Cerebellar nuclear complex (tissue), 1 donor: ENCODE measurements around the gene IMP3.
A peak's percentile ranks its signal among the peaks of the same experiment; 100 is the strongest.
"Not testable (repeated sequence)": the region's sequence is repeated elsewhere in the genome, so short reads cannot be mapped to it uniquely, and the experiment has no call there.

Experiments used
- DNase-seq, 2 experiments: peaks; one replicate each; lab custom pipeline; 2025; lab: John Stamatoyannopoulos, UW

Gene IMP3

DNA sequence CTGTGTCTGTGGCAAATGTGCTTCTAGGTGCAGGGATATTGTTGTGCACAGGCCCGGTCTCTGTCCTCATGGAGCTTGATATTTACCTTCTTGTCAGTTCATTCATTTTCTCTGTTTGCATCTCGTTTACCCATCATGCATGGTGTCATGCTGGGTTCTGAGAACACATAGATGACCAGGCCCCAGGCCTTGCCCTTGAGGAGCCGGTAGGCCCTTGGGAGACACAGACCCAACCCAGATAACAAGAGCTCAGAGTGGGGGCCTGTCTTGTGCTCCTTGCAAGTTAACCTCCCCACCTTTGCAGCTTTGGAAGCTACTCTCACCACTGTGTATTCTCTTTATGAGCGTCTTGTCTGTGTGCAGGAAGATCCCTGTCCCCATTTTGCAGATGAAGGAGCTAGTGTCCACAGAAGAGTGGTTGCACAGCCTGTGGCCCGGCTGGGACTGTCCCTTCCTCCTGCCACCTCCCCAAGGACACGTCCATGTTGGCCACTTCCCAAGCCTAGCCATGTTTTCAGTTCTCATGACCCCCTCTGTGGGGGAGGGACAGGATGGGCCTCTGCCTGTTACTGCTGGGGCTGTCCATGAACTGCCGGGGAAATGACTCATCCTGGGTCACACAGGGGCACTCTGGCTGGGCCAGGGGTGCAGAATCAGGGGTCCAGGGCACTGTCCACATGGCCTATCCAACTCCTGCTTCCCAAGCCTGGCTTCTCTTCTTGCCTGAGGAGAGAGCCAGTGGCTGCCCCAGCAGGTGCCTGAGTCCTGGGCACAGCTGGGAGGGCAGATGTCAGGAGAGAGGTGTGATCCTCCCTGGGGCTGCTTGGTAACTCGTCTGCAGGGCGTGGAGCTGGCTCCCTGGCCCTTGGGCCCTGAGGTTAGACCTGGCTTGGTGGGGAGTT is 11.1 kb upstream of the IMP3 start:
- DNase-seq = no peak

DNA sequence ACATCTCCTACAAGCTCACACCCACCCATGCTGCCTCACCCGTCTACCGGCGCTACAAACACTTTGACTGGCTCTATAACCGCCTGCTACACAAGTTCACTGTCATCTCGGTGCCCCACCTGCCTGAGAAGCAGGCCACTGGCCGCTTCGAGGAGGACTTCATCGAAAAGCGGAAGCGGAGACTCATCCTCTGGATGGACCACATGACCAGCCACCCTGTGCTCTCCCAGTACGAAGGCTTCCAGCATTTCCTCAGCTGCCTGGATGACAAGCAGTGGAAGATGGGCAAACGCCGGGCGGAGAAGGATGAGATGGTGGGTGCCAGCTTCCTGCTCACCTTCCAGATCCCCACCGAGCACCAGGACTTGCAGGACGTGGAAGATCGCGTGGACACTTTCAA is 9.8 kb upstream of the IMP3 start:
- DNase-seq = no peak

GRCh38 chr15:75649045-75649761 is 9.2 kb upstream of the IMP3 start:
- no peak for DNase-seq

GRCh38 chr15:75648156-75649000 is 8.4 kb upstream of the IMP3 start:
- DNase-seq = no peak

- no peak for DNase-seq
Observed at GRCh38 chr15:75647370-75648155, 7.5 kb upstream of the IMP3 start, which contains the start of gene SNX33. SNX33 (plus strand) TSS chr15:75647912; CDS start chr15:75649103, 1,191 bp downstream.

DNA sequence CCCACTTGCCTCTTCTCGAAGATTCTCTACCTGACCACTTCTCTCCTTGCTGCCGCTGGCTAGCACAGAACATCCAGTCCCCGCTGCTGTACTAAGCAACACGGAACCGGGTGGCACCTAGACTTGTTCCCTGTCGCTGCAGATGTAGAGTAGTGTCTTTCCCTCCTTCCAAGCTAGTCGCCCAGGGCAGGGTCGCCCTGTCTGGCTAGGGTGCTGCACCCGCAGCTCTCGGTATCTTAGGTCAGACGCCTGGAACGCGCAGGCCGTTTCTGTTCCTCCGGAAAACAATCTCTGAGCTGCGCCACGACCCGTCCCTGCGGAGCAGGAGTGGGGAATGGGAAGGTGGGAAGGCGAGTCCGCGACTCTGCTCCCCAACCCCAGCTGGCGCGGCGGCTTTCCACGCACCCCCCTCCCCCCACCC is 6.9 kb upstream of the IMP3 start:
- DNase-seq = no peak

- DNase-seq = no peak
Observed at GRCh38 chr15:75646112-75646943, 6.3 kb upstream of the IMP3 start.

DNA sequence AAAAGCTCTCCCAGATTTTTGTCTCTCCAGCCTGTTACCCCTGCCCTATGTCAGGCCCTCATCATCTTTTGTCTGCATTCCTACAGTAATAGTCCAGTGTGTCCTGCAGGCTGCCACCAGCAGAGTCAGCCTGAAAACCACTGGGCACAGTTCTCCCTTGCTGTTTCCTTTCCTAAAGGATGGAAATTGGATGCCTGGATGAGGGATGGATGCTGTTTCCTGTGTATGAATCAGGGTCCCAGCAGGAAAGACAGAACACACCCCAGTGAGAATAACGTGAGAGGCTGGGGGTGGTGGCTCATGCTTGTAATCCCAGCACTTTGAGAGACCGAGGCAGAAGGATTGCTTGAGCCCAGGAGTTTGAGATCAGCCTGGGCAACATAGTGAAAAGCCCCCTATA is 4.4 kb upstream of the IMP3 start:
- no peak for DNase-seq

GRCh38 chr15:75641603-75642002 is 1.6 kb upstream of the IMP3 start:
- no peak for DNase-seq

DNA sequence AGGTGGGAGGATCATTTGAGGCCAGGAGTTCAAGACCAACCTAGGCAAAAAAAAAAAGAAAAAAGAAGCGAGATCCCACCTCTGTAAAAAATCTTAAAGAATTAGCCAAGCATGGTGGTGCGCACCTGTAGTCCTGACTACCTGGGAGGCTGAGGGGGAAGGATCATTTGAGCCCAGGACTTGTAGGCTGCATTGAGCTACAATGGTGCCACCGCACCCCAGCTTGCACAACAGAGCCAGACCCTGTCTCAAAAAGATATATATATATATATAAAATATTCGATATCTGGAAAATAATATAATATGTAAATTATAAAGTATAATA is 1.1 kb upstream of the IMP3 start:
- DNase-seq = no peak

DNA sequence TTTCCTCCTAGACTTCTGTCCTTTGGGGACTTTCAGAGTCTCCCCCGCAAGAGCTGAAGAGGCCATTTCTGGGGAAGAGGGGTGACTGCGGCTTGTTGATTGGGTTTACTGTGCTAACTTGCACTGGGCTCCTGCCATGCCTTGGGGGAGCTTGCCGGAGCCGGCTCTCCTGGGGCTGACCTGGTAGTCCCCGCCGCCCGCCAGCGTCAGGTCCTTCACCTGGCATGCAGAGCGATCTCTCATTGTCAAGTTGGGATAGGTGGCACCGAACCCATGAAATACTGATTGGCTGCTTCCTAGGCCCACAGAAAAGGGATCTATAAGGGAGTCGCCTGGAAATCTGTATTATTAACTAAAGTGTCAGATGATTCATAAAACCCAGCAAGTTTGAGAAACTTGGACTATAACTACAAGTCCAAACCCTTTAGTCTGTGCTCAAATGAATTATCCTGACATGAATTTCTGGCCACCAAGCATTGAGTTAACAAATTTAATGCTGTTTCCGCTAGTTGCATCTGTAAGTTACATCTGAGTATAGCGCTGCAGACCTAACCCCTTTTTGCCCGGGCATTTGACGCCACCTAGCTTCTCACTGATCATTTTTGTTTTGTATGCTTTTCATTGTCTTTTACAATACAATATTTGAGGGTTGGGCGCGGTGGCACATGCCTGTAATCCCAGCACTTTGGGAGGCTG is 607 bp upstream of the IMP3 start:
- no peak for DNase-seq

DNA sequence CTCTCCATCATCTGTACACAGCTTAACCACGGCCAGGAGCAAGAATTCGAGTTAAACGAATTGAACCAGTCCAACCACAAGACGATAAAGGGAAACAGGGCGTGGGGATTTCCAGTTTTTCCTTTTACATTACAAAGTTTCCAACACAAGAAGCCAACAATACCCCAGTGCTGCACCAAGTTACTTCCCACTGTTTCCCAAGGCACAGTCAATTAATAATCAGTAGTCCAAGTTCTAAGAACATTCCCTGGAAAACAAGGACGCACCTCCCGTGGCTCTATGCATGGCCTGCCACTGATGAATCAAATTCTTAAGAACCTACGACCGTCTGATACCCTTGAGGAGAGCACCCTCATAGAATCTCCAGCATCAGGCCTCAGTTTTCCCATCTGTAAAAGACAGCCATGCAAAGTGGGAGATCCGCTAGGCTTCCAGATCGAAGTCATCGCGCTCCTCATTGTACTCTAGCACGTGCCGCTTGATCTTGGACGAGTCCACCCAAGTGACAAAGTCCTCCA is 774 bp downstream of the IMP3 start:
- no peak for DNase-seq

GRCh38 chr15:75637245-75638009 is 2.6 kb downstream of the IMP3 start:
- no peak for DNase-seq

DNA sequence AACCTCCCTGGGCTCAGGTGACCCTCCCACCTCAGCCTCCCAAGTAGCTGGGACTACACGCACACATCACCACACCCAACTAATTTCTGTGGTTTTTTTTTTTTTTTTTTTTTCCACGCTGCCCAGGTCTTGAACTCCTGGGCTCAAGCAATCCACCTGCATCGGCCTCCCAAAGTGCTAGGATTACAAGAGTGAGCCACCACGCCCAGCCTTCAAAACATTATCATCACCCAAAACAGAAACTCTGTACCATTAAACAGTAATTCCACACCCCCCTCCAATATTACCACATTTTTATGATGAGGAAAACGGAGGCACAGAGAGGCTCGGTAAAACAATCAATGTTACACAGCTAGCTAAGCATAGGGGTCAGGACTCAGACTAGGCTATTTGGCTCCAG is 4.0 kb downstream of the IMP3 start:
- DNase-seq = no peak

- not testable (repeated sequence) for DNase-seq
Observed at GRCh38 chr15:75633922-75634321, 6.1 kb downstream of the IMP3 start.

DNA sequence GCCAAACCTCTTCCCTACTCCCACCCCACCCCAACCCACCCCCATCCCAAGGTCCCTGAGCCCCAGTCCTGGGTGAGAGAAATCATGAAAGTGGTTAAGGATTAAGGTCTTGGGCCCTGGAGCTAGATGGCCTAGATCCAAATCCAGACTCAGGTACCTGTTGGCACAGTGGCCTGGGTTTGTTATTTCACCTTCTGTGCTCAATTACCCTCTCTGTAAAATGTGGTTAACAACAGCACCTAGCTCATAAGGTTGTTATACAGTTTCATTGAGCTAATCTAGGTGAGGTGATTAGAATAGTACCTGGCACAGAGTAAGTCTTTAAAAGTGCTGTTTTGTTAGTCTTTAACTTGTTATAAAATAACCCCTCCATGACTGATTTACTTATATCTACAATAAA is 8.1 kb downstream of the IMP3 start:
- no peak for DNase-seq

DNA sequence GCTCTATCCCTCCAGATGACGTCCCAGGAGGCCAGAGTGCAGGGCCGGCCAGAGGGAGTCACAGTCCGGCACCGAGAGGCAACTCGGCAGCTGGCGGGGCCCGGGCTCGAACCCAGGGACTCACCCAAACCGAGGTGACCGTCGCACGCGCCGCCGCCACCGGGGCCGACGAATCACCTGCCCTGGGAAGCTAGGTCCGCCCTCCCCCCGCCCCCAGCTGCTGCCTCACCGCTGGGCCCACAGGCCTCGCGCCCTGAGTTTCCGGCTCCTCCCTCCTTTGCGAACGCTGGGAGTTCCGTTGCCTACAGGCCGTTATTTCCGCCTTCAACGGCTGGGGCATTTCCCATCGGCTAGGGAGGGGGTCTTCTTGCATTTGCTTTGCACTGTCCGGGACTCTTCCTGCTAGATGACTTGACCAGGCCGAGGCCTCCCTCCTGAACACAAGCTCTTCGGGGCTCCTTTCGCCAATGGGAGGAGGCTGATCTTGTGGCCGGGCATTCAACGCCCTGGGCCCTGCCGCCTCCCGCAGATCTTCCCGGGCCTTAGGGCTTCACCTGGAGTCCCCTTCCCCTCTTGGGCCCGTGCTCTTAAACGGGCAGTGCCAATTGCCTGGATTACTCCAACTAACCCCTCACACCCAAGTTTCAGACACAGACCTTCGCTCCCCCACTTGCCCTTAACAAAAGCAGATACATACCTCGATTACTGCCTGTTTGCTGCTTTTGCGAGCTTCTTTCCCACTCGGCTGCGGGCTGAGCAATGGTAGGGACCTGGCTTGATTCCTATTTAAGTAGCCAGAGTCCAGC is 14.3 kb downstream of the IMP3 start, which contains the start of gene SNUPN:
SNUPN (minus strand) TSS at position 184 of the 806 bp plus-strand sequence. CDS start 4,674 bp downstream, outside the sequence.
- peak; percentile 39 to 62 for DNase-seq

DNA sequence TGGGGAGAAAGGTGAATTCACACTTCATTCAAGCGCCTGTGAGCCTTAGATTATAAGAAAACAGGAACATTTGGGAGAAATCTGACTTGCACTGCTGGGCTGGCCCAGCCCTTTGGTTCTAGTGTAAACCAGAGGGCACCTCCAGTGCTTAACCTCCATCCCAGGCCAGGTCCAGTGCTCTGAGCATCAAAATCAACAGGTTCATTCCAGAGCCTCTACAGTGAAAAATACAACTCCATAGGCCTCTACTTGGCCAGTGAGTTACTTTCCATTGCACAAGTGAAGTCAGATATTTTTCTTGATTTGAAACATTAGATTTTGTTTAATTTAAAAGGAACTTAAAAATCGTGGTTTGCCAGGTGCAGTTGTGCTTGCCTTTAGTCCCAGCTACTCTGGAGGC is 17.5 kb downstream of the IMP3 start:
- DNase-seq = no peak
